ENCODE data around the gene KLHL21.
A peak's percentile ranks its signal among the peaks of the same experiment; 100 is the strongest.

Gene KLHL21

DNA sequence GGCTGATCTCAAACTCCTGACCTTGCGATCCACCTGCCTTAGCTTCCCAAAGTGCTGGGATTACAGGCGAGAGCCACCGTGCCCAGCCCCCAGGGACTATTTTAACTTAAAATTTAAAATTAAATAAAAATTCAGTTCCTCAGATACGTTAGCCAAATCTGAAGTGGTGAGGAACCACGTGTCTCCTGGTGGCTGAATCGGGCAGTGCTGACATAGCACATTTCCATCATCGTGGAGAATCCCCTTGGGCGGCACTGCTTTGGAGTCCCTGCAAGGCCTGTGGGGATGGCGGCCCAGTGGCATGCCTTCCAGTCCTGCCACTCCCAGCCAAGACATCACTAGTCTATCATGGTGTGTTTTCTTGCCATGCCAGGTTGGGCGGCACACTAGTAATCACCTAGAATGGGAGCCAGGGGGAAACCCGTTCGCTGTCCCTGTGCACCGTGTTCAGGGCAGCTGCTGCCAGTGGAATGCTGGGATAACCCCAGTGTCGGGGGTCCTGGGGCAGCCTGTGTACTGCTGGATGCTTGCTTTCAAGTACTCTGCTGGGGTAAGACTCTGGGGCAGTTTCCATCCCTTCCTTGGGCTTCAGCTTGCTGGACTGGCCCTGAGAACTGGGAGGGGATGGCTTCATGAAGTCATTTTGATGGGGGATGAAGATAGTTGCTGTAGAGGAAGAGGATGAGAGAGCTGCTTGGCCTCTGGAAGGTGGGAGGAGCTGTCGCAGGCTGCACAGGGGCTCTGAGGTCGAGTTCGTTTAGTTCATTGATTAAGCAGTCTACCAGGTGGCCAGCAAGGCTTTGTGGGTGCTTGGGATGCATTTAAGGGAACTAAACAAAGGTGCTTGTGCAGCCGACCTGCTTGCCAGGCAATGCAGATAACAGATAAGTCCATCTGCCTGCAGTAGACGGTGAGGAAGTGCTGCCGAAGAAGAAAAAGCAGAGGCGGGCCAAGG, 18.3 kb downstream of the KLHL21 start:
- H3K27me3 ChIP-seq (ENCODE audit: control insufficient read depth, insufficient read depth, low read length): no peaks in the 10 kb centered on the region
- H3K4me1 ChIP-seq (ENCODE audit: control insufficient read depth, insufficient read depth, low read length): peaks cover under 1% of the 10 kb centered on the region
- H3K4me3 ChIP-seq (ENCODE audit: low read depth, low read length): no peak overlapping the region
- H3K9me3 ChIP-seq (ENCODE audit: control insufficient read depth, insufficient read depth, low read length): no peaks in the 10 kb centered on the region
- H3K36me3 ChIP-seq (ENCODE audit: control insufficient read depth, insufficient read depth, low read length): peaks cover 16% of the 10 kb centered on the region
- no peak overlapping the region for H3K9ac ChIP-seq (ENCODE audit: low read depth, low read length)

GRCh38 chr1:6582370-6582769, 20.3 kb downstream of the KLHL21 start:
- peaks cover 4% of the 10 kb centered on the region for H3K4me1 ChIP-seq (ENCODE audit: control insufficient read depth, insufficient read depth, low read length)
- H3K9ac ChIP-seq (ENCODE audit: low read depth, low read length): no peak overlapping the region
- no peaks in the 10 kb centered on the region for H3K36me3 ChIP-seq (ENCODE audit: control insufficient read depth, insufficient read depth, low read length)
- H3K4me3 ChIP-seq (ENCODE audit: low read depth, low read length): no peak overlapping the region
- no peaks in the 10 kb centered on the region for H3K9me3 ChIP-seq (ENCODE audit: control insufficient read depth, insufficient read depth, low read length)
- no peaks in the 10 kb centered on the region for H3K27me3 ChIP-seq (ENCODE audit: control insufficient read depth, insufficient read depth, low read length)

DNA sequence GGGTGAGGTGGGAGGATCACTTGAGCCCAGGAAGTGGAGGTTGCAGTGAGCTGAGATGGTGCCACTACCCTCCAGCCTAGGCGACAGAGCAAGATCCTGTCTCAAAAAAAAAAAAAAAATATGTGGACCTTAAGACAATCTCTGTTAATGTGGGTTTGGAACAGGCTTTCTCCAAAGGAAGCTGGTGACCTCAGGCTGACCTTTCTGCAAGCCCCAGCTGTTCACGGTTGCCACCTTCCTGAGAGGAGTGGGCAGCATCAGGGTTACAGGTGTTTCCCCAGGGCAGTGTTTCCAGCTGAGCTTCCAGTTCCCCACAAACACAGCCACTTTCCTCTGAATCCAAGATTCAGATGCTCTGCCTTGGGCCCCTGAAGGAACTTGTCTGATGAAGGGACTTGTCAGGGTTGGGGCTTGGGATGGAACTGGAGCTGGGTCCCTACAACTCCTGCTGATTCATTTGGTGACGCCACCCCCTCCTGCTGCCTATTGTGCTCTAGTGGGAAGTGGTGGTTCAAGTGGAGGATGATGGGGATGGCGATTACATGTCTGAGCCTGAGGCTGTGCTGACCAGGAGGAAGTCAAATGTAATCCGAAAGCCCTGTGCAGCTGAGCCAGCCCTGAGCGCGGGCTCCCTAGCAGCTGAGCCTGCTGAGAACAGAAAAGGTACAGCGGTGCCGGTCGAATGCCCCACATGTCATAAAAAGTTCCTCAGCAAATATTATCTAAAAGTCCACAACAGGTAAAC, 20.9 kb downstream of the KLHL21 start:
- H3K4me1 ChIP-seq (ENCODE audit: control insufficient read depth, insufficient read depth, low read length): peaks cover 4% of the 10 kb centered on the region

GRCh38 chr1:6580593-6581409, 21.9 kb downstream of the KLHL21 start:
- Histone ChIP-seq H3K36me3 (ENCODE audit: control insufficient read depth, insufficient read depth, low read length) (no peaks in the 10 kb centered on the region), H3K9me3 (ENCODE audit: control insufficient read depth, insufficient read depth, low read length) (no peaks in the 10 kb centered on the region), H3K4me1 (ENCODE audit: control insufficient read depth, insufficient read depth, low read length) (peaks cover 4% of the 10 kb centered on the region), H3K27me3 (ENCODE audit: control insufficient read depth, insufficient read depth, low read length) (no peaks in the 10 kb centered on the region), H3K4me3 (ENCODE audit: low read depth, low read length) (peak overlapping the region; percentile 72), H3K9ac (ENCODE audit: low read depth, low read length) (no peak overlapping the region)

More for the DNA sequence above, 20.9 kb downstream of the KLHL21 start:
- no peaks in the 10 kb centered on the region for H3K36me3 ChIP-seq (ENCODE audit: control insufficient read depth, insufficient read depth, low read length)
- no peak overlapping the region for H3K4me3 ChIP-seq (ENCODE audit: low read depth, low read length)
- no peaks in the 10 kb centered on the region for H3K9me3 ChIP-seq (ENCODE audit: control insufficient read depth, insufficient read depth, low read length)
- no peak overlapping the region for H3K9ac ChIP-seq (ENCODE audit: low read depth, low read length)
- no peaks in the 10 kb centered on the region for H3K27me3 ChIP-seq (ENCODE audit: control insufficient read depth, insufficient read depth, low read length)

GRCh38 chr1:6580119-6580592, 22.5 kb downstream of the KLHL21 start:
- H3K4me3 ChIP-seq (ENCODE audit: low read depth, low read length): peak overlapping the region; percentile 72
- peak overlapping the region; percentile 9 for H3K9ac ChIP-seq (ENCODE audit: low read depth, low read length)
- peaks cover 4% of the 10 kb centered on the region for H3K4me1 ChIP-seq (ENCODE audit: control insufficient read depth, insufficient read depth, low read length)
- no peaks in the 10 kb centered on the region for H3K9me3 ChIP-seq (ENCODE audit: control insufficient read depth, insufficient read depth, low read length)
- H3K27me3 ChIP-seq (ENCODE audit: control insufficient read depth, insufficient read depth, low read length): no peaks in the 10 kb centered on the region
- no peaks in the 10 kb centered on the region for H3K36me3 ChIP-seq (ENCODE audit: control insufficient read depth, insufficient read depth, low read length)

GRCh38 chr1:6579374-6580118, 23.1 kb downstream of the KLHL21 start, which contains the start of gene ZBTB48:
Gene ZBTB48, plus strand, starts transcription at chr1:6579994. Its CDS starts 616 bp downstream, at chr1:6580610.
- peaks cover 4% of the 10 kb centered on the region for H3K4me1 ChIP-seq (ENCODE audit: control insufficient read depth, insufficient read depth, low read length)
- no peaks in the 10 kb centered on the region for H3K9me3 ChIP-seq (ENCODE audit: control insufficient read depth, insufficient read depth, low read length)
- H3K4me3 ChIP-seq (ENCODE audit: low read depth, low read length): peak within 1 kb of the TSS; percentile 72
- H3K27me3 ChIP-seq (ENCODE audit: control insufficient read depth, insufficient read depth, low read length): no peaks in the 10 kb centered on the region
- H3K9ac ChIP-seq (ENCODE audit: low read depth, low read length): peak within 1 kb of the TSS; percentile 9
- H3K36me3 ChIP-seq (ENCODE audit: control insufficient read depth, insufficient read depth, low read length): no peaks in the 10 kb centered on the region

GRCh38 chr1:6578624-6579373, 23.9 kb downstream of the KLHL21 start:
- Histone ChIP-seq H3K36me3 (ENCODE audit: control insufficient read depth, insufficient read depth, low read length) (no peaks in the 10 kb centered on the region), H3K27me3 (ENCODE audit: control insufficient read depth, insufficient read depth, low read length) (no peaks in the 10 kb centered on the region), H3K4me1 (ENCODE audit: control insufficient read depth, insufficient read depth, low read length) (peaks cover 6% of the 10 kb centered on the region), H3K9me3 (ENCODE audit: control insufficient read depth, insufficient read depth, low read length) (no peaks in the 10 kb centered on the region), H3K4me3 (ENCODE audit: low read depth, low read length) (peak overlapping the region; percentile 72), H3K9ac (ENCODE audit: low read depth, low read length) (no peak overlapping the region)

DNA sequence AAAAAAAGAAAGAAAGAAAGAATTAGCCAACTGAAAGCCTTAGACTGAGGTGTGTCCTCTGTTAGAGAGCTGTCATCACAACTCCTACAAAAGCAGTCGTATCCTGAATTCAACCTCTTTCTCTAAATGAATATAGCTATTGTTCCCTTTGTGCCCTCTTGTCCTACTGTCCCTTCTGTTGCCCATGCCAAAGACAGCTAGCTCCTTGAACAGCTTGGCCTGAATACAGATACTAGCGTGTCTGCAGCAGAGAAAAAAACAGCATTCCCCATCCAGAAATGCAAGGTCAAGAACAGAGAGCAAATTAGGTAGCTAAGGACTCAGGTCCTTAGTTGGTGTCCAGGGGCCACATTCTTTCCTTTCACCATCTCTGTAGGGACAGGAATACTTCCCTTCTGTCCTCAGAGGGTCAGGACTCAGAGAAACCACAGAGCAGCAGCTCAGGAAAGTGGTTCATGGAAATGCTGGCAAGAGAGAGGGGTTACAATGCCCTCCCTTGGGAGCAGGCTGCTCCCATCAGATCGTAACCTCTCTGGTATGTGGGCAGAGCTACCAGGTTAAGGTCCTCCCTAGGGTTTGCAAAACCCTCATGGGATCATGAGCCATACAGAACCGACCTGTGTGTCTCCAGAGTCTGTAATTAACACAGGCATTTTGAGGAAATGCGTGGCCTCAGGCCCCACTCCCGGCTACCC, 24.7 kb downstream of the KLHL21 start:
- Histone ChIP-seq H3K9me3 (ENCODE audit: control insufficient read depth, insufficient read depth, low read length) (no peaks in the 10 kb centered on the region), H3K27me3 (ENCODE audit: control insufficient read depth, insufficient read depth, low read length) (no peaks in the 10 kb centered on the region), H3K9ac (ENCODE audit: low read depth, low read length) (no peak overlapping the region), H3K4me3 (ENCODE audit: low read depth, low read length) (no peak overlapping the region), H3K4me1 (ENCODE audit: control insufficient read depth, insufficient read depth, low read length) (peaks cover 6% of the 10 kb centered on the region), H3K36me3 (ENCODE audit: control insufficient read depth, insufficient read depth, low read length) (no peaks in the 10 kb centered on the region)

DNA sequence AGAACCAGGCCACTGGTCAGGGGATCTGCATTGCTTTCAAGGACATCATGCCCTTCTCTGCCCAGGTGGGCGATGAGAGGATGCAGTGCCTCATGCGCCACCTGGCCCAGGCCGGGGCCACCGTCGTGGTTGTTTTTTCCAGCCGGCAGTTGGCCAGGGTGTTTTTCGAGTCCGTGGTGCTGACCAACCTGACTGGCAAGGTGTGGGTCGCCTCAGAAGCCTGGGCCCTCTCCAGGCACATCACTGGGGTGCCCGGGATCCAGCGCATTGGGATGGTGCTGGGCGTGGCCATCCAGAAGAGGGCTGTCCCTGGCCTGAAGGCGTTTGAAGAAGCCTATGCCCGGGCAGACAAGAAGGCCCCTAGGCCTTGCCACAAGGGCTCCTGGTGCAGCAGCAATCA, 27.9 kb downstream of the KLHL21 start:
- Histone ChIP-seq H3K27me3 (ENCODE audit: control insufficient read depth, insufficient read depth, low read length) (peaks cover 5% of the 10 kb centered on the region), H3K4me1 (ENCODE audit: control insufficient read depth, insufficient read depth, low read length) (peaks cover 6% of the 10 kb centered on the region), H3K4me3 (ENCODE audit: low read depth, low read length) (no peak overlapping the region)

GRCh38 chr1:6574025-6574620, 28.5 kb downstream of the KLHL21 start:
- Histone ChIP-seq H3K4me3 (ENCODE audit: low read depth, low read length) (no peak overlapping the region), H3K9ac (ENCODE audit: low read depth, low read length) (no peak overlapping the region), H3K4me1 (ENCODE audit: control insufficient read depth, insufficient read depth, low read length) (peaks cover 2% of the 10 kb centered on the region), H3K36me3 (ENCODE audit: control insufficient read depth, insufficient read depth, low read length) (no peaks in the 10 kb centered on the region), H3K27me3 (ENCODE audit: control insufficient read depth, insufficient read depth, low read length) (peaks cover 5% of the 10 kb centered on the region), H3K9me3 (ENCODE audit: control insufficient read depth, insufficient read depth, low read length) (no peaks in the 10 kb centered on the region)

More for the DNA sequence above, 27.9 kb downstream of the KLHL21 start:
- Histone ChIP-seq H3K36me3 (ENCODE audit: control insufficient read depth, insufficient read depth, low read length) (no peaks in the 10 kb centered on the region), H3K9ac (ENCODE audit: low read depth, low read length) (no peak overlapping the region), H3K9me3 (ENCODE audit: control insufficient read depth, insufficient read depth, low read length) (no peaks in the 10 kb centered on the region)

Measured in iPS-15b (cell line).